ENCODE results near the gene C1orf52.

C1orf52 gene

DNA sequence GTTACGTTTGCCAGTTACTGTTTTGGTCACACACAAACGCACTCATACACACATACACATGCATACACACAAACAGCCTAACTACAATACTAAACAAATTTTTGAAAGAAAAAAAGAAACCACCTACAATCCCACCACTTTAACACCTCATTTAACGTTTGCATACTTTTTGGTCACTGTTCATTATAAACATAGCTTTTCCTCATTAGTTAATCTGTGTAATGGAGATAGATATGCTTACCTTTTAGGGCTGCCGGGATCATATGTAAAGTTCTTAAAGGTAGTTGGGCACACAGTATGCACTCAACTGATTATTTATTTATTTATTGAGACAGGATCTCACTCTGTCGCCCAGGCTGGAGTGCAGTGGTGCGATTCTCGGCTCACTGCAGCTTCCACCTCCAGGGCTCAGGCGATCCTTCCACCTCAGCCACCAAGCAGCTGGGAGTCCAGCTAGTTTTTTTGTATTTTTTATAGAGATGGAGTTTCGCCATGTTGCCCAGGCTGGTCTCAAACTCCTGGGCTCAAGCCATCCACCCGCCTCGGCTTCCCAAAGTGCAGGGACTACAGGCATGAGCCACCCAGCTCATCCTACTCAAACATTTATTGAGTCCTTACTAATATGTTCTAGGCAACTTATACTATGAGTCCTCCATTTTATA, 17.6 kb upstream of the C1orf52 start:
- Histone ChIP-seq H3K9me3 (ENCODE audit: insufficient read depth, low read depth, low read length) (no peaks in the 10 kb centered on the region), H3K4me1 (ENCODE audit: insufficient read depth, low read length) (peaks cover 8% of the 10 kb centered on the region), H3K4me3 (ENCODE audit: low read length) (peak overlapping the region; percentile 87), H3K27ac (ENCODE audit: low read depth, low read length) (peak overlapping the region; percentile 57; the same call in 1 of the 2 replicates), H3K27me3 (ENCODE audit: insufficient read depth, low read length) (no peaks in the 10 kb centered on the region), H3K36me3 (ENCODE audit: insufficient read depth, low read length) (peaks cover 8% of the 10 kb centered on the region), H3K9ac (ENCODE audit: low read depth, low read length) (peak overlapping the region; percentile 29; the same call in 1 of the 2 replicates)
- WGBS: 76% methylated on average over 9 of the region's 11 CpGs

DNA sequence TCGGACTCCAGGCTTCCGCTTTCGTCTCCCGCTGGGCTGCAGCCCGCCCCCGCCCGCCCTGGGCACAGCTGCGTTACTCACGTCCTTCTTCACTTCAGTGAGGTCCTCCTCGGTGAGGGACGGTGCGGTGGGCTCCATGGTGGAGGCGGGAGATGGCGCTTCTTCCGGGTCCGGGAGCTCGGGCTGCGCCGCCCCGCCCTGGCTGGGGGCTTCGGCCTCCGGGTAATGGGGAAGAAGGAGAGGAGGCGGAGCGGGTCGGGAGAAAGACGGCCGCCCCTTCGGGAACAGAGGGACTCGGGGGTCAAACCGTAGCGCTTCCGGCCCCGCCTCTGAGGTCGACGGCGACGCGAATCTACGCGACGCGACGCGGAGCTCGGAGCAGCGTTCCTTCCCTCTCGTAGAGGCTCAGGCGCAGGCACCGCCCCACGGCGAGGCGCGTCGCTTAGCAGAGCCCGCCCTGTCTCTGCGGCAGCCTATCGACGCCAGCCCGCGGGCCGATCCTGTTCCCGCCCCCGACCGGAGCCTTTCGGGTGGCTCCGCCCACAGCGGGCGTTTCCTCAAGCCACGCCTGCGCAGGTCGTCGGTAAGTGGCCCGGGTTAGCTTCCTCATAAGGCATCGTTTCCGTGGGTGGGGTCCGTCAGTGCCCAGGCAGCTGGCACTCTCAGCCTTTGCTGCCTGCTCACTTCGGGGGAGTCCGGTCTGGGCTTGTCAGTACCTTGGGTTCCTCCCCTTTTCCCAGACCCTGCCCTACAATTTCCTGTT, 16.9 kb upstream of the C1orf52 start, which contains the start of gene BCL10:
BCL10 (minus strand) TSS at position 418 of the 763 bp plus-strand sequence; CDS start at position 138, 280 bp downstream.
- under 1% methylated on average over 78 of the region's 78 CpGs for WGBS
- H3K27me3 ChIP-seq (ENCODE audit: insufficient read depth, low read length): no peaks in the 10 kb centered on the region

GRCh38 chr1:85275701-85276214, 16.3 kb upstream of the C1orf52 start:
- 2% methylated on average over 13 of the region's 13 CpGs for WGBS
- peak overlapping the region; percentile 87 for H3K4me3 ChIP-seq (ENCODE audit: low read length)
- H3K4me1 ChIP-seq (ENCODE audit: insufficient read depth, low read length): peaks cover 6% of the 10 kb centered on the region; the same call in 1 of the 2 replicates
- H3K27me3 ChIP-seq (ENCODE audit: insufficient read depth, low read length): no peaks in the 10 kb centered on the region
- H3K27ac ChIP-seq (ENCODE audit: low read depth, low read length): peak overlapping the region; percentile 96
- no peaks in the 10 kb centered on the region for H3K9me3 ChIP-seq (ENCODE audit: insufficient read depth, low read depth, low read length)
- peaks cover 21% of the 10 kb centered on the region for H3K36me3 ChIP-seq (ENCODE audit: insufficient read depth, low read length)
- H3K9ac ChIP-seq (ENCODE audit: low read depth, low read length): peak overlapping the region; percentile 84

More for the DNA sequence above, 16.9 kb upstream of the C1orf52 start, which contains the start of gene BCL10:
- Histone ChIP-seq H3K4me3 (ENCODE audit: low read length) (peak within 1 kb of the TSS; percentile 87), H3K9me3 (ENCODE audit: insufficient read depth, low read depth, low read length) (no peaks in the 10 kb centered on the region), H3K27ac (ENCODE audit: low read depth, low read length) (peak within 1 kb of the TSS; percentile 96), H3K36me3 (ENCODE audit: insufficient read depth, low read length) (peaks cover 14% of the 10 kb centered on the region), H3K9ac (ENCODE audit: low read depth, low read length) (peak within 1 kb of the TSS; percentile 84), H3K4me1 (ENCODE audit: insufficient read depth, low read length) (peaks cover 6% of the 10 kb centered on the region; the same call in 1 of the 2 replicates)

DNA sequence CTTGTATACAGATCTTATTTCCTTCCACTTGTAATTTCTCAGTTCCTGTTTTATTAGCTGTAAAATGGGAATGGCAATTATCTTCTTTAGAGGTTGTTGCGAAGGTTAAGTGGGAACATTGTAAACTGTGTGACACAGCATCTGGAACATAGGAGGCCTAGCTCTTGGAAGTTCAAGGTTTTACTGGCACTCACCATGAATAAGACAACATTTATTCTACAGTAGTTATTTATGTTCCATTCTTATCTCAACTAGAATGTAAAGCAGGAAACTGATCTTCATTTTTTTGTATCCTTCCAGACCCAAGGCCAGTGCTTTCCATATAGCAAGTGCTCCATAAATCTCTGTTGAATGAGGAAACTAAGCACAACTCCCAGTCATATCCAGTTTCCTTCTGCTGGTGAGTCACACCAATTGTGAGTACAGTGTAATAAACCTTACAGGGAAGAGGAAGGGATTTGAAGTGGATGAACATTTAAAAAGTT, 15.5 kb upstream of the C1orf52 start:
- peaks cover 28% of the 10 kb centered on the region for H3K36me3 ChIP-seq (ENCODE audit: insufficient read depth, low read length)
- H3K9me3 ChIP-seq (ENCODE audit: insufficient read depth, low read depth, low read length): no peaks in the 10 kb centered on the region
- no peaks in the 10 kb centered on the region for H3K27me3 ChIP-seq (ENCODE audit: insufficient read depth, low read length)
- H3K4me3 ChIP-seq (ENCODE audit: low read length): peak overlapping the region; percentile 87
- WGBS: 96% methylated on average over 1 of the region's 1 CpG
- peak overlapping the region; percentile 84; the same call in 1 of the 2 replicates for H3K9ac ChIP-seq (ENCODE audit: low read depth, low read length)
- no peak overlapping the region for H3K27ac ChIP-seq (ENCODE audit: low read depth, low read length)
- H3K4me1 ChIP-seq (ENCODE audit: insufficient read depth, low read length): peaks cover 6% of the 10 kb centered on the region; the same call in 1 of the 2 replicates

DNA sequence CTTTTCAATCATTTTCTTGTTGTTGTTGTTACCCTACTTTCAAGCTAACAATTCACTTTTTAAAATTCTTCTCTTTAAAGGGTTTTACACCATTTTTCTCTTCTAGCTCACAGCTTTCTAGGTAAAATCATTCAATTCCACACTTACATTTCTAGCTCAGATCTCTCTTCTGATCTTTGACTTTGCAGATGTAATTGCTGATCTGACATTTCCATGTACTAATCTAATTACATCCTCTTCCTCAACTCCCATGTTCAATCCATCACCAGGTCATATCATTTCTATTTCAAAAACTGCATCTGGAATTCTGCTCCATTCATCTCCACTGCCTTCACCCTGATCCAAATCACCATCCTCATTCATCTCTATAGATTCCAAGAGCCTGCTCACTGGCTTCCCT, 13.9 kb upstream of the C1orf52 start:
- Histone ChIP-seq H3K27ac (ENCODE audit: low read depth, low read length) (no peak overlapping the region), H3K4me3 (ENCODE audit: low read length) (no peak overlapping the region), H3K4me1 (ENCODE audit: insufficient read depth, low read length) (peaks cover 6% of the 10 kb centered on the region; the same call in 1 of the 2 replicates), H3K9ac (ENCODE audit: low read depth, low read length) (no peak overlapping the region), H3K9me3 (ENCODE audit: insufficient read depth, low read depth, low read length) (no peaks in the 10 kb centered on the region), H3K27me3 (ENCODE audit: insufficient read depth, low read length) (no peaks in the 10 kb centered on the region), H3K36me3 (ENCODE audit: insufficient read depth, low read length) (peaks cover 43% of the 10 kb centered on the region)

DNA sequence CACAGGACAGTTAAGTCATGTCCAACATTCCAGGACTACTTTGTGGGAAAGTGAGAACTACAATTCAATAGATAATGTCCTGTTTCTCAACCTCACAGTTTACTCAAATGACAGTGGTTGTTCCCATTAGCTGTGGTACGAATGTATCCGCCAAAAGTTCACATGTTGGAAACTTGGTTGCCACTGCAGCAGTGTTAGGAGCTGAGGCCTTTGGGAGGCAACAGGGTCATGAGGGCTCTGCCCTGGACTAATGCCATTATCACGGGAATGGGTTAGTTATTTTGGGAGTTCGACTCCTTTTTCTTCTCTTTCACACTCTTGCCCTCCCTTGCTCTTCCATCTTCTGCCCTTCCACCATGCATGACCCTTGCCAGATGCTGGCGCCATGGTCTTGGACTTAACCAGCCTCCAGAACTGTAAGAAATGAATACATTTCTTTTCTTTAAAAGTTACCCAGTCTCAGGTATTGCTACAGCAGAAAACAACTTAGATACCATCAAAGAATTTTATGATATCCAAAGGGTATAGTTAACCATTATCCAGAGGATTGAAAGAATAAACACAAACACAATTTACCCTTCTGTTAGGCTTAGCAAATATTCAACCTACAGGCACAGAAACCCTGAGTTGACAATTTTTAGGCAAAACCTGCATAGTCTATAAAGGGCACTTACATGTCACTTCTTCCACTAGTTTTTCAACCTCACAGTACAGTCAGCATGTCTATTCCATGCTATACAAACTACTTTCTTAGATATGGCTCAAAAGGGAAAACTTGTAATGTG, 9.5 kb upstream of the C1orf52 start:
- Histone ChIP-seq H3K9me3 (ENCODE audit: insufficient read depth, low read depth, low read length) (no peaks in the 10 kb centered on the region), H3K27me3 (ENCODE audit: insufficient read depth, low read length) (no peaks in the 10 kb centered on the region), H3K36me3 (ENCODE audit: insufficient read depth, low read length) (peaks cover 81% of the 10 kb centered on the region), H3K9ac (ENCODE audit: low read depth, low read length) (no peak overlapping the region), H3K27ac (ENCODE audit: low read depth, low read length) (no peak overlapping the region), H3K4me1 (ENCODE audit: insufficient read depth, low read length) (no peaks in the 10 kb centered on the region), H3K4me3 (ENCODE audit: low read length) (no peak overlapping the region)
- 94% methylated on average over 5 of the region's 5 CpGs for WGBS

GRCh38 chr1:85267313-85267712, 7.9 kb upstream of the C1orf52 start:
- no peaks in the 10 kb centered on the region for H3K4me1 ChIP-seq (ENCODE audit: insufficient read depth, low read length)
- peaks cover 80% of the 10 kb centered on the region for H3K36me3 ChIP-seq (ENCODE audit: insufficient read depth, low read length)
- no peaks in the 10 kb centered on the region for H3K9me3 ChIP-seq (ENCODE audit: insufficient read depth, low read depth, low read length)
- no peak overlapping the region for H3K4me3 ChIP-seq (ENCODE audit: low read length)
- H3K9ac ChIP-seq (ENCODE audit: low read depth, low read length): no peak overlapping the region
- no peak overlapping the region for H3K27ac ChIP-seq (ENCODE audit: low read depth, low read length)
- no peaks in the 10 kb centered on the region for H3K27me3 ChIP-seq (ENCODE audit: insufficient read depth, low read length)
- 100% methylated on average over 2 of the region's 2 CpGs for WGBS

- Histone ChIP-seq H3K27me3 (ENCODE audit: insufficient read depth, low read length) (no peaks in the 10 kb centered on the region), H3K4me3 (ENCODE audit: low read length) (no peak overlapping the region), H3K9ac (ENCODE audit: low read depth, low read length) (no peak overlapping the region), H3K9me3 (ENCODE audit: insufficient read depth, low read depth, low read length) (peaks cover 12% of the 10 kb centered on the region; the same call in 1 of the 2 replicates), H3K27ac (ENCODE audit: low read depth, low read length) (no peak overlapping the region), H3K36me3 (ENCODE audit: insufficient read depth, low read length) (peaks cover 56% of the 10 kb centered on the region), H3K4me1 (ENCODE audit: insufficient read depth, low read length) (no peaks in the 10 kb centered on the region; the same call in 1 of the 2 replicates)
- WGBS: 98% methylated on average over 2 of the region's 2 CpGs
Measured at GRCh38 chr1:85264150-85264549, 4.7 kb upstream of the C1orf52 start.

DNA sequence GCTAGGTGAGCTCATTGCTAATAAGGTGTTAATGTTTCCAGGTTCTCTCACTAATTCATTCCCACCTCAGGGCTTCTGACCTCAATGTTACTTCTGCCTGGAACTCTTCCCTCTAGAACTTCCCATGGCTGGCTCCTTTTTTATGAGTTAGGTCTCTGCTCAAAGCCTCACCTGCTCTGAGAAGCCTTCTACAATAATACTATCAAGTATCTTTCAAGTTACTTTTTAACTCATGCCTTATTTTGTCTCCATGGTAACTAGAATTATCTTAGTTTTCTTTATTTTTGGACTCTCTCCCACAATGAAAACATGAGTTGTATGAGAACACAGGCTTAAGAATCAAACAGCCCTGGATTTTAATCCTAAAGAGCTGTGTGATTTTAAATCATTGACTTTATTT, 3.5 kb upstream of the C1orf52 start:
- Histone ChIP-seq H3K36me3 (ENCODE audit: insufficient read depth, low read length) (peaks cover 50% of the 10 kb centered on the region), H3K9ac (ENCODE audit: low read depth, low read length) (no peak overlapping the region), H3K27me3 (ENCODE audit: insufficient read depth, low read length) (no peaks in the 10 kb centered on the region), H3K9me3 (ENCODE audit: insufficient read depth, low read depth, low read length) (peaks cover 12% of the 10 kb centered on the region; the same call in 1 of the 2 replicates), H3K4me1 (ENCODE audit: insufficient read depth, low read length) (peaks cover 7% of the 10 kb centered on the region), H3K27ac (ENCODE audit: low read depth, low read length) (no peak overlapping the region), H3K4me3 (ENCODE audit: low read length) (no peak overlapping the region)

- H3K9ac ChIP-seq (ENCODE audit: low read depth, low read length): no peak overlapping the region
- no peaks in the 10 kb centered on the region for H3K27me3 ChIP-seq (ENCODE audit: insufficient read depth, low read length)
- peaks cover 7% of the 10 kb centered on the region for H3K4me1 ChIP-seq (ENCODE audit: insufficient read depth, low read length)
- 74% methylated on average over 7 of the region's 7 CpGs for WGBS
- H3K4me3 ChIP-seq (ENCODE audit: low read length): peak overlapping the region; percentile 100
- H3K27ac ChIP-seq (ENCODE audit: low read depth, low read length): peak overlapping the region; percentile 16; the same call in 1 of the 2 replicates
- H3K9me3 ChIP-seq (ENCODE audit: insufficient read depth, low read depth, low read length): peaks cover 12% of the 10 kb centered on the region; the same call in 1 of the 2 replicates
- peaks cover 49% of the 10 kb centered on the region for H3K36me3 ChIP-seq (ENCODE audit: insufficient read depth, low read length)
Measured at GRCh38 chr1:85259912-85260274, 431 bp upstream of the C1orf52 start.
